OCI-LY7 (cell line): Measurements from ENCODE around the gene CSHL1.

Source experiments
- EZH2phosphoT487 ChIP-seq: fragments of 200-600 bp; sonication (generic); IDR thresholded peaks from 2 replicates; pipeline ENCODE4 v1.6.1; 2018; ENCODE audit warnings: low read depth, borderline replicate concordance, mild to moderate bottlenecking, mixed run types, antibody characterized with exemption, low read length, moderate library complexity, mixed read lengths
- TF ChIP-seq, protein P1 (sequence below): fragments of 200-600 bp; sonication (generic); conservative IDR thresholded peaks from 2 replicates; pipeline ENCODE4 v1.5.1; 2014; ENCODE audit warnings: mild to moderate bottlenecking, antibody characterized with exemption, low read length, moderate library complexity, mixed read lengths

DNA sequence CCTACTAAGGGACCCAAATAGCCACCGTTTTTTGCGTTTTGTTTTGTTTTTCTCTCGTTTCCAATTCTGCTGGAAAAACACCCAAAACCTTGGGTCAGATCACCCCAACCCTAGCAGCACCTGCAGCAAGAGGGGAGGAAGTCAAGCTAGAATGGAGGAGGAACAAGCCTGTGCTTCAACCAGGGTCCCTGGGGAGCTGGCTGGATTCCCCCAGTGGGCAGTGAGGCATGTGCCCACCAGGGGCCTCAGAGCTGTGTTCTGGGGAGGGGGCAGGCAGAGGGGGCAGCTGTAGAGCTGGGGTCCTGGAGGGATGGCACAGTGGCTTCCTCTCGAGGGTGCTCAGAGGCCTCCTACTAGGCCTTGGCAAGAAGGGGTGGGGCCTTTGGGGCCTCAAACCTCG, 14.6 kb upstream of the CSHL1 start:
- TF ChIP-seq, protein P1, sequence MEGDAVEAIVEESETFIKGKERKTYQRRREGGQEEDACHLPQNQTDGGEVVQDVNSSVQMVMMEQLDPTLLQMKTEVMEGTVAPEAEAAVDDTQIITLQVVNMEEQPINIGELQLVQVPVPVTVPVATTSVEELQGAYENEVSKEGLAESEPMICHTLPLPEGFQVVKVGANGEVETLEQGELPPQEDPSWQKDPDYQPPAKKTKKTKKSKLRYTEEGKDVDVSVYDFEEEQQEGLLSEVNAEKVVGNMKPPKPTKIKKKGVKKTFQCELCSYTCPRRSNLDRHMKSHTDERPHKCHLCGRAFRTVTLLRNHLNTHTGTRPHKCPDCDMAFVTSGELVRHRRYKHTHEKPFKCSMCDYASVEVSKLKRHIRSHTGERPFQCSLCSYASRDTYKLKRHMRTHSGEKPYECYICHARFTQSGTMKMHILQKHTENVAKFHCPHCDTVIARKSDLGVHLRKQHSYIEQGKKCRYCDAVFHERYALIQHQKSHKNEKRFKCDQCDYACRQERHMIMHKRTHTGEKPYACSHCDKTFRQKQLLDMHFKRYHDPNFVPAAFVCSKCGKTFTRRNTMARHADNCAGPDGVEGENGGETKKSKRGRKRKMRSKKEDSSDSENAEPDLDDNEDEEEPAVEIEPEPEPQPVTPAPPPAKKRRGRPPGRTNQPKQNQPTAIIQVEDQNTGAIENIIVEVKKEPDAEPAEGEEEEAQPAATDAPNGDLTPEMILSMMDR = no peak; the same call in 1 of the 2 replicates
- no peak for TF ChIP-seq EZH2phosphoT487
